Measurements from ENCODE around the gene IGLL5. TPM values are rescaled to one million over a fixed set of nuclear protein-coding genes. Genes with fewer than 3 reads are reported as not detected.

The IGLL5 gene
- total and polyA plus RNA-seq, 5 experiments from 2014 or later = 0.27 to 2.4 (median 0.99) TPM; not detected in 1

GRCh38 chr22:22938672-22939587 is 51.3 kb downstream of the IGLL5 start:
- peaks cover 0 to 3% (median 2%) of the 10 kb centered on the region in 5 donors for H3K27me3 Mint-ChIP-seq
- ATAC-seq = no peak
- no peak for DNase-seq
- H3K9me3 Mint-ChIP-seq = no peaks in the 10 kb centered on the region
- H3K4me3 Mint-ChIP-seq = no peak overlapping the region
- H3K36me3 Mint-ChIP-seq = no peaks in the 10 kb centered on the region
- POLR2A ChIA-PET = no interaction called here
- peaks cover 2 to 74% (median 5%) of the 10 kb centered on the region in 4 donors for H3K4me1 Mint-ChIP-seq
- H3K27ac Mint-ChIP-seq = peak overlapping the region in 2 of 10 donors; percentile 66 to 93

GRCh38 chr22:22939588-22940368 is 52.2 kb downstream of the IGLL5 start:
- Mint-ChIP-seq H3K4me1 (peaks cover 2 to 73% (median 5%) of the 10 kb centered on the region in 4 donors), H3K36me3 (no peaks in the 10 kb centered on the region), H3K27me3 (peaks cover 0 to 3% (median 2%) of the 10 kb centered on the region in 5 donors), H3K4me3 (no peak overlapping the region), H3K27ac (peak overlapping the region in 1 of 10 donors; percentile 66), H3K9me3 (no peaks in the 10 kb centered on the region)
- ATAC-seq = no peak
- POLR2A ChIA-PET = no interaction called here
- no peak for DNase-seq

GRCh38 chr22:22940961-22941605 is 53.5 kb downstream of the IGLL5 start:
- DNase-seq (peak in 1 of 10 donors; percentile 15), ATAC-seq (no peak)
- Mint-ChIP-seq H3K36me3 (no peaks in the 10 kb centered on the region), H3K27me3 (peaks cover 0 to 3% (median 2%) of the 10 kb centered on the region in 5 donors), H3K27ac (peak overlapping the region in 1 of 10 donors; percentile 24), H3K4me3 (no peak overlapping the region), H3K4me1 (peaks cover 2 to 73% (median 5%) of the 10 kb centered on the region in 4 donors), H3K9me3 (no peaks in the 10 kb centered on the region)
- POLR2A ChIA-PET = no interaction called here

- Mint-ChIP-seq H3K27ac (peak overlapping the region in 1 of 10 donors; percentile 8), H3K4me3 (no peak overlapping the region), H3K36me3 (no peaks in the 10 kb centered on the region), H3K9me3 (no peaks in the 10 kb centered on the region), H3K4me1 (peaks cover 2 to 75% (median 5%) of the 10 kb centered on the region in 4 donors), H3K27me3 (peaks cover 0 to 4% (median 2%) of the 10 kb centered on the region in 5 donors)
- DNase-seq (peak in 1 of 10 donors; percentile 14), ATAC-seq (no peak)
- POLR2A ChIA-PET = no interaction called here
Observed at GRCh38 chr22:22941831-22942510, 54.4 kb downstream of the IGLL5 start.

- H3K27me3 Mint-ChIP-seq = peaks cover 0 to 4% (median 3%) of the 10 kb centered on the region in 5 donors
- H3K27ac Mint-ChIP-seq = peak overlapping the region in 3 of 10 donors; percentile 8 to 25 (median 20)
- ATAC-seq (peak; percentile 83 to 86), DNase-seq (peak; percentile 47 to 87 (median 68))
- peaks cover 2 to 73% (median 5%) of the 10 kb centered on the region in 4 donors for H3K4me1 Mint-ChIP-seq
- no peaks in the 10 kb centered on the region for H3K9me3 Mint-ChIP-seq
- peak overlapping the region in 2 of 10 donors; percentile 8 to 46 for H3K4me3 Mint-ChIP-seq
- H3K36me3 Mint-ChIP-seq = no peaks in the 10 kb centered on the region
- POLR2A ChIA-PET = no interaction called here
Observed at GRCh38 chr22:22942511-22943329, 55.1 kb downstream of the IGLL5 start.

- no peak for DNase-seq
Observed at GRCh38 chr22:22943521-22944267, 56.1 kb downstream of the IGLL5 start.

GRCh38 chr22:22944268-22944985 is 56.8 kb downstream of the IGLL5 start:
- Mint-ChIP-seq H3K27ac (no peak overlapping the region), H3K9me3 (no peaks in the 10 kb centered on the region), H3K4me3 (no peak overlapping the region), H3K27me3 (peaks cover 0 to 4% (median 3%) of the 10 kb centered on the region in 5 donors), H3K4me1 (peaks cover 2 to 58% (median 5%) of the 10 kb centered on the region in 4 donors), H3K36me3 (no peaks in the 10 kb centered on the region)
- POLR2A ChIA-PET = no interaction called here
- ATAC-seq (no peak), DNase-seq (no peak)

More at GRCh38 chr22:22943521-22944267, 56.1 kb downstream of the IGLL5 start:
- H3K4me1 Mint-ChIP-seq = peaks cover 2 to 65% (median 5%) of the 10 kb centered on the region in 4 donors
- ATAC-seq = no peak
- POLR2A ChIA-PET = no interaction called here
- H3K4me3 Mint-ChIP-seq = peak overlapping the region in 1 of 10 donors; percentile 36
- no peaks in the 10 kb centered on the region for H3K36me3 Mint-ChIP-seq
- no peaks in the 10 kb centered on the region for H3K9me3 Mint-ChIP-seq
- H3K27me3 Mint-ChIP-seq = peaks cover 0 to 4% (median 3%) of the 10 kb centered on the region in 5 donors
- H3K27ac Mint-ChIP-seq = peak overlapping the region in 2 of 10 donors; percentile 16 to 68

- peaks cover 0 to 9% (median 4%) of the 10 kb centered on the region in 5 donors for H3K27me3 Mint-ChIP-seq
- peaks cover 2 to 50% (median 5%) of the 10 kb centered on the region in 4 donors for H3K4me1 Mint-ChIP-seq
- H3K9me3 Mint-ChIP-seq = no peaks in the 10 kb centered on the region
- no peak for ATAC-seq
- H3K27ac Mint-ChIP-seq = no peak overlapping the region
- DNase-seq = no peak
- POLR2A ChIA-PET = no interaction called here
- no peaks in the 10 kb centered on the region for H3K36me3 Mint-ChIP-seq
- H3K4me3 Mint-ChIP-seq = no peak overlapping the region
Observed at GRCh38 chr22:22945195-22945594, 57.6 kb downstream of the IGLL5 start.
